WI38 (cell line): ENCODE results near the gene LRTM1.

Source experiments
- H3K4me3 ChIP-seq: 2 replicates; pipeline ENCODE4 v1.5.1; 2011; ENCODE audit warnings: low read depth, mild to moderate bottlenecking, control low read depth, low read length
- CTCF ChIP-seq: IDR thresholded peaks from 2 replicates; pipeline ENCODE4 v1.5.1; 2012; ENCODE audit warnings: low read depth, mild to moderate bottlenecking, control low read depth, low read length

Gene LRTM1

GRCh38 chr3:54888162-54888561, 39.7 kb downstream of the LRTM1 start:
- no peak overlapping the region for H3K4me3 ChIP-seq
- no peak for TF ChIP-seq CTCF

DNA sequence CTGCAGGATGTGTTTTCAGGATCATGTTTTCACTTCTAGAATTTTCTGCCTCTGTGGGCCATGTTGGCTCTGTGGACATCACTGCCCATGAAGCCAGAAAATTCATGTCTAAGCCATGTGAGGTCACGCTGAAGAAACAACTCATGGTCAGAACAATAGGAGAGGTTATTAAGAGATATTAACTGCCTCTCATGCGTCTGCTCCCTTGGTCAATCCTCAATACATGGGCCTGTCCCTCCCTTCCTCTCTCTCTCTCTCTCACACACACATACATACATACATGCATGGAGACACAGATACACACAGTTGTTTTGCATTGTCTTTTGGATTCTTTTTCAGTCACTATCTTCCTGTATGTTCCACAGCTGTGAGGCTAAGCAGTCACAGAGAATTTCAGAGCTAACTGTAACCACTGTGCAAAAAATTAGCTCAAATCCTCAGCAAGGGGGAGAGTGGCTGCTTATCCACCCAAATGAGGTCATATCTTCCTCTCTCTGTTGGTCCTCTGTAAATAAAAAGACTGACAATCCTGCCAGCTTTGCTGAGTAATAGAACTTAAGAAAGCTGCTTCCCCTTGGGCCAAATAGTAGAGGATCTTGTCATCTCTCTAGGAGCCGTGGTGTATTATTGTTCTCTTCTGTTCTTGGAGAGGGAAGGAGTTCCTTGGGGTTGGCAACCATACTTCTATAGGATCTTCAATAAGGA, 45.6 kb downstream of the LRTM1 start:
- H3K4me3 ChIP-seq, result no peak overlapping the region
- no peak for TF ChIP-seq CTCF

- no peak for TF ChIP-seq CTCF
- H3K4me3 ChIP-seq, result no peak overlapping the region
These were observed 49.7 kb downstream of the LRTM1 start for GRCh38 chr3:54878145-54878544.

DNA sequence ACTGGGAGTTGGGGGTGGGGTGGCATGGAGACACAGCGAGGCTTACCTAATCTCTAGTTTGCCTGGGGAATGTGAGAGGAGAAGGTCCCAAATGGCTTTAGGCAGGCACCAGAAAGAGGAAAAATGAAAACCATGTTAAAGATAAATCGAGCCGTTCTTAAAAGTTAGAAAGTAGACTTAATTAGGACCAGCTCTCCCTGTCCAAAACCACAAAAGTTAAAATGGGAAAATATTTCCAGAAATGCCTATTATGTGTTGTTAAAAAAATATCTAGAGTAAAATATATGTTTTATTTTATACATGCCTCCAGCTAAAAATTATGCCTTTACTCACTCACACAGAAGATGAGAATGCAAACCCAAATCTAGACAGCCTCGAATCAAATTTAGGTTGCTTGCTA, 50.1 kb downstream of the LRTM1 start:
- no peak for TF ChIP-seq CTCF
- H3K4me3 ChIP-seq, result no peak overlapping the region

DNA sequence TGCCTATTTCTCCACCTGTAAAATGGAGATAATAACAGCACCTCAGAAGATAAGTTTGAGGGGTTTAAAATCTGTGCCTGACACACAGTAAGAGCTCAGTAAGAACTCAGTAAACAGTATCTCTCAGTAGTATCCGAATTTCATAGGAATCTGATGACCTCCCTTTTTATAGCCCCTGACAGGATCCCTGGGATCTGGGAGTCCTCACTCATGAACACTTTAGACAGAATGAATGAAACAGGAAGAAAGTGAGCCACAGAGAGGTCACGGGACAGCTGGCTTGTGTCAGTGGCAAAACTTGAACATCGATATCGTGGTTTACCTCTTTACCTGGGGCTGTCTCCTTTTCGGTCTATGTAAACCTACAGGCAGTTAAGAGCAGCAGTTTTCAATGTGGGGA, 51.2 kb downstream of the LRTM1 start:
- no peak overlapping the region for H3K4me3 ChIP-seq
- no peak for TF ChIP-seq CTCF

DNA sequence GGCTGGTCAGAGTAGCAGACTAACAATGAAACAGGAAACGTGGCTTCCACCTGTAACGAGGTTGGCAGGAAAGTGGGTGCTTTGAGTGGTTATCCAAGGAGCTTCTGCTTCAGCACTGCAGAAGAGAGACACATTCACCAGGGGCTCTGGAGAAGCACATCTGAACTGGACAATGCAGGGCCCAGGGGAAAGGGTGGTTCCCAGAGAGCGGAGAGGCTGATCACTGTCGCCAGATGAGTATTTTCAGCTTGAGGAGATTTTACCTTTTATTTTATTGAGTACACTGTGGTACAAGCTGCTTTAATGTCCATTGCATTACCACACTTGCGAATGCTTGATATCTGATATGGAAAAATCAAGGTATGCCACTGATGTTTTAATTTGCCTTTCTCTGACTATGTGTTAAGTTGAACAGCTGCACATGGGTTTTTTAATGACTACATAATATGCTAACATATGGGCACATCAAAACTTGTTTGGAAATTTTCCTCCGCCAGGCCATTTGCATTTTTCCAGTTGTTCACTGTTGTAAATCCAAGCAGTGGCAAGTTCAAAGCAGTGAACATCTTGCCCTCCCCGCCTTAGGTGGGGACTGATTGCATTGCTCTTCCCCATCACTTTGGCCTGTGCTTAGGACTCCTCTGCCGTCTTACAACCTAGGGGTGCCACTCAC, 52.1 kb downstream of the LRTM1 start:
- no peak for TF ChIP-seq CTCF

DNA sequence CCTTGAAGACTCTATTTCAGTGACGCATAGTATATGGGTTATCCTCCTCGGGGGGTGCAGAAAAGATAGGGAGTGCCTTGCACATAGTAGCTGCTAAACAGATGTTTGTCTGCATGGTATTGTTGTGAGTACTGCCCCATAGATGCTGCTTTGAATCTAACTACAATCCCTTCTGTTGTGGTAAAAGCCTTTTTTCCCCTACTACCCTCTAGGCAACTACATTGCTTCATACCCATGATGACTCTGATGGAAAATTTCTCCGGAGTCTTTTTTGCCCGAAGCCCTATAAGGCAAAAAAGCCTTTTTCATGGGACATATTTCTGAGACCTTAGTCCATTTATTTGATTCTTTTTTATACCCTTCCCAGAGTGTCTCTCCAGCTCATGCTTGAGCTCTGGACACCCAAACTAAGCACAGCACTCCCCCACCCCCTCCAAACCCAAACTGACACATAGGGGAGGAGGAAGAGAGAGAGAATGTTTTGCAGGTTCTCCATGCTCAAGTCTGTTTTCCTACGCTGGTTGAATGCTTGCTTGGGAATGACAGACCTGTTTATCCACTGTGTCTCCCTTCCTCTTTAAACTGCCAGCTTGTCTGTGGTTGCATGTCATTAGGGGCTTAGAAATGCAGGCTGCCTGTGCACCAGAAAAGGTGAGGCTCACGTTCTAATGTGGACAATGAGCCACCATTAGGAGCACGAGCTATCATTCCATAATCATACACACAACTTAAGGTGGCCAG, 52.9 kb downstream of the LRTM1 start:
- no peak overlapping the region for H3K4me3 ChIP-seq
- TF ChIP-seq CTCF, result no peak

More for the DNA sequence above, 52.1 kb downstream of the LRTM1 start:
- H3K4me3 ChIP-seq, result no peak overlapping the region
